Stimulated activated CD8-positive, alpha-beta memory T cell treated with anti-CD3 and anti-CD28 coated beads, Interleukin-15, amount 100 ng/mL, for 4 hours (primary cell): ENCODE results near the gene NUDT4B.
"Not testable (repeated sequence)": the region's sequence is repeated elsewhere in the genome, so short reads cannot be mapped to it uniquely, and the experiment has no call there.

Experiments
- DNase-seq, 2 donors: peaks; one replicate each; pipeline ENCODE4 v3.0.0-alpha.2; 2020; ENCODE audit warnings: low read depth in 2 of 2

Gene NUDT4B

GRCh38 chr1:148748563-148749334, at the start of gene NUDT4B:
TSS of gene NUDT4B (plus strand) at chr1:148748774. CDS start at chr1:148748953, 179 bp downstream.
- DNase-seq: not testable (repeated sequence)

DNA sequence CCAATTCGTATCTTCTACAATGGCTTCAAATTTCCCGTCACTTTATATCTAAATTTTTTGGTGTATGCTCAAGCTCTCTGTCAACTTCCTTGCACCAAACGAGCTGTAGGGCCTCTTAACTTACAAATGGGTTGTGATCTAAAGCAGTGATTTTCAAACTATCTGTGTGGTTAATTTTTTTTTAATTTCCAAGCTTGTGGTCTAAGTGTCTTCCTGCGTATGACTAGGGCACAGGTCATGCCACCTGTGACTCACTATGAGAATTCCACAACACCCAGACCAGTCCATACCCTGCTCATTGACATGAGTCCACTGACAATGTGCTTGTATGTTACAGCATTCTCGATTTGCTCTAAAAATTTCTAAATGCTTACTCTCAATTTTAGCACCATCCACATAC, 49.2 kb upstream of the NUDT4B start:
- not testable (repeated sequence) for DNase-seq

DNA sequence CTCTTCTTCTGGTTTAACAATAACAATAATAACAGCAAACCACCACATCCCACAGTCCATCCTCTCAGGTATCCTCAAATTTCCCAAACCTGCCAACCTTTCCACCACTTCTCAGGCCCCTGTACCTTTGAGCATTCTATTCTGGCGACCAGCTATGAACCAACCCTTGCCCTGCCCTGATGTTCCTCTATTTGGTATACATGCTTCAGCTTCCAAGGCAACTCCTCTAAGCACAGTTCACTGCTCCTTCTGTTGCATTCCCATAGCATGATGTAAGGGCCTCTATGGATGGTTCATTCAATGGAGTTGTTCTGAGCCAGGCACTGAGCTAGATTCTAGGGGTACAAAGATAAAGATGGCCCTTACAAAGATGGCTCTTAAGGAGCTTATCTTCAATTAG, 46.3 kb upstream of the NUDT4B start:
- DNase-seq: not testable (repeated sequence)

- not testable (repeated sequence) for DNase-seq
Measured at GRCh38 chr1:148703973-148704591, 44.5 kb upstream of the NUDT4B start.

GRCh38 chr1:148705316-148705948, 43.1 kb upstream of the NUDT4B start:
- not testable (repeated sequence) for DNase-seq

DNA sequence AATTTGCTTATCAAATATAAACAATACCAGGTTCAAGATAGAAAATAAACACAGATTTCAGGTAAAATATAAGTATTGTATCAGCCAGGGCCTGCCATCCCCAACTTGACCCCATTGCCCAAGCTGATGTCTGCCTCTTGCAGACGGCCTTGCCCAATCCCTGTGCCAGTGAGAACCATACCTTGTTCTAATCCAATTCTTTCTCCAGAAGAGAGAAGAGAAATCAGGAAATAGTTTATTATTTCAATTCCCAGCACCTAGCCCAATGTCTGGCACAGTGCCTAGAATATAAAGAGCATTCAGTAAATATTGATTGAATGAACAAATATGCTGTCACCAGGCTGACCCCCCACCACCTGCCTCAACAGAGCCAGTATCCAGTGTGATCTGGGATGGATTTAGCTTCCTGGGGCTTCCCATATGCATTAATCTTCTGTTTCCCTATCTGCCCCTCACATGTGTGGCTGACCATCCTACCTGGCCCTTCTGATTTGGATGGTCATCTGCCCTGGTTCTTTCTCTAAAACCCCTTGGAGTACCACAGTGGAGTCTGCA, 39.7 kb upstream of the NUDT4B start:
- not testable (repeated sequence) for DNase-seq

GRCh38 chr1:148710772-148711523, 37.6 kb upstream of the NUDT4B start:
- not testable (repeated sequence) for DNase-seq

DNA sequence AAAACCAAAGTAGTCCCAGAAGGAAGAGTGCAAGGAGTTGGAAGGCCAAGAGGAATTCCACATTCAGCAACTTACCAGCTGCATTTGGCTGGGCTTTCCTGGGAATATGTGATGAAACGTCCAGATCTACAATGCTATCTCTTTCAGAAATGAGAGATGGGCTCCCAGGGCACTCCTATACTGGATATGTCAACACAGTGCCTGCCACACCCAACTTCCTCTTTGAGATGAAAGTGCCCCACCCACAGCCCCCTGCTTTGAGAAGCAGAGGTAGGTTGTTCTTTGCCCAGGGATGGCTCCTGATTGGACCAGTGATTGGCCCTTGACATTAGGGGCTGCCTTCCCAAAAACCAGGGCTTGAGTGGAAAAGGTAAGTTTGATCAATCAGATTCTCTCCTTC, 36.2 kb upstream of the NUDT4B start:
- not testable (repeated sequence) for DNase-seq

DNA sequence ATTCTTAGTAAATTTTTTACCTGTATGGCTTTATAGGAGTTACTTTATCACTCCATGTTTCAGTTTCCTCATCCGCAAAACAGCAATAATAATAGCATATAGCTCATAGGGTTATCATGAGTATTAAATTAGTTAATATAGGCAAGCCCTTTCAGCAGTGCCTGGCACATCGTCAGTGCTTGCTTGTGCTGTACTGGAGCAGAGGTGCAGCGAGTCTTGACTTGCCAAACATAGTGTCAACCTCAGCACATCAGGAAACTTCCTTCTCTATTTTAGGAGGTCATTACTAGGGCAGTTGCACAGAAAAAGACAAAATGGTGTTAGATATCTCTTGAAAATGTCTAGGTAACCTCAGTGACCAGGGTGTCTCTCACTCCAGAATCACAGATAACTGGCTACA, 33.1 kb upstream of the NUDT4B start:
- not testable (repeated sequence) for DNase-seq

DNA sequence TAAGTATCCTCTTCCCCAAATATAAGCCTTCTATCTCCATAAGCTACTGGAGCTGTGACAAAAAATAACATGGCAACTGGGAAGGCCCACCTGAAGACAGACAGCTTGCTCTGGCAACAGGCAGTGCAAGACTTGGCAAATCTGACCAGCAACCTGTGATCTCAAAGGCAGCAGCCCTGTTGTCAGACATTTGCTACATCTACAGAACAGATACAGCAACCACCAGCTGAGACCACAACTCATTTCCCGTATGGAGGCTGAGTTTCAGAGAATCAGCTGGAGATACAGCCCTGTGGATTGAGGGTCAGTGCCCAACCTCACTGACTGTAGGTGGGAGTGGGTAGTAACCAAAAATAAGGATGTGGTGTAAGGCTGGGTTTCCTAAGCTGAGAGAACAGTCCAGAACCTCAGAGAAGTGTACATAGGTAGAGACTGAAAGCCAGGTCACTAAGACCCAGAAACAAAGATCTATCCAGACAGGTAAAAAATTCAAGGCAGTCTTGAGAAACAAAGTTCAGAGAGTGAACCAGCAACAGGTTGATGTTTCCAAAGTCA, 31.5 kb upstream of the NUDT4B start:
- DNase-seq: not testable (repeated sequence)

DNA sequence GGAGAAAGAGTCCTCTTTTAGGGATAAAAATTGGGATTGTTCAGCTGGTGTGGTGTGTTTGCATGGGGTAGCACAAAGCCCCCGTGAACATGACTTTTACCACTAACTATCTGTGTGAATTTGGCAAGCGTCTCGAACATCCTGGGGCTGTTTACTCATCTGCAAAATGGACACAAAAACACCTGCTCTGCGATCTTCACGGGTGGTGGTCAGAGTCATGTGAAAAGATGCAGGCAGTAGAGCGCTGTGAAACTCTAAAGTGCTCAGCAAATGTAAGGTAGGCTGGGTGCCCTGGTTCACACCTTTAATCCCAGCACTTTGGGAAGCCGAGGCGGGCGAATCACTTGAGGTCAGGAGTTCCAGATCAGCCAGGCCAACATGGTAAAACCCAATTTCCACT, 27.7 kb upstream of the NUDT4B start:
- not testable (repeated sequence) for DNase-seq

DNA sequence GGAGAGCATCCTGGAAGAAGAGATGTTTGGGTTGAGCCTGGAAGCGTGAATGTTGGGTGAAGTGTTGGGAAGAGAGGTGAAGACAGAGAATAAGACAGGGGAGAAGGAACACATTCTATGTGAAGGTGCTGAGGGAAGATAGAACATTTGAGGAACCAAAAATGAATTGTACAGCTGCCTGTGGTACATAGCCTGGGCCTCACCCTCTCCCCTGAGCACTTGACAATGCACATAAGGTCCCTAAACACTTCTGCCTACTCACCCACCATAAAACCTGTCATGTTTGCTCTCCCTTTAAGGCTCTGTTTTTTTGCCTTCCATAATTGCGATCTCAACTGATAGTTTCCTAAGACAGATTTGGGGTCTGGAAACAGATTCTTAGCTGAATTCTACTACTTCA, 25.8 kb upstream of the NUDT4B start:
- DNase-seq: not testable (repeated sequence)

DNA sequence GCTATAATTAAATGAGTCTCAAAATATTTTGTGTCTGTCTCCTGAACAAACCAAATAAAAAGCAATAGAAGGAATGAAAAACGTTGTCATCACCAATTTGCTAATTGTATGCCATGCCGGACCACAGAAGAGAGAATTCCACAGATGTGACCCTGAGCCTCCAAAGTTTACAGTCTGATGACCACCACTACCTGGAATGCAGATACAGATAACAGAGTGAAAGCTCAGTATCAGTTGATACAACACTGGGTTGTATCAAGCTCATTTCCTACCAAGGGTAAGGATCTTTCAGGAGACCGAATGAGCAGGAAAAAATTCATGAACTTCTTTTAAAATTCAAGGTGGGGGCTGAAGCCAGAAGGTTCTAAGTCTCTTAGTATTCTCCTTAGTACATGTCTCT, 25.1 kb upstream of the NUDT4B start:
- DNase-seq: not testable (repeated sequence)

DNA sequence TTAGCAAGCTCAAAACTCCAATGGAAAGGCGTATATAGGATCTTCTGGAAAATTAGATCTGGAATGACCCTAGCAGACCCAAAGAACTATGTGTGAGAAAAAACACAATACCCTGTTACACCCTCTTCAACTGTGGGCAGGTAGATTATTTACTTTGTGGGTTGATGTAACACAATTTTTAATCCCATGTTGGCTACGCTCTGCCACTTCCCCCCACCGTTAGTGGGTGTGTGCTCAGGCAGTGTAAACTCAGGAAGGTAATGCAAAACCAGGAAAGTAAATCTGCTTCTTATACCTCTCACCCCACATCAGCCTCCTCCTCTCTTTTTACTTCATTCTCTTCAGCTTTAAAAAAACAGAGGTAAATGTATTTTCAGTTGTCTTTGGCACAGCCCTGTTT, 23.7 kb upstream of the NUDT4B start:
- DNase-seq: not testable (repeated sequence)

- DNase-seq: not testable (repeated sequence)
Measured at GRCh38 chr1:148727862-148728261, 20.7 kb upstream of the NUDT4B start.

GRCh38 chr1:148729128-148729527, 19.4 kb upstream of the NUDT4B start:
- not testable (repeated sequence) for DNase-seq

- DNase-seq: not testable (repeated sequence)
Measured at GRCh38 chr1:148729541-148729940, 19.0 kb upstream of the NUDT4B start.

DNA sequence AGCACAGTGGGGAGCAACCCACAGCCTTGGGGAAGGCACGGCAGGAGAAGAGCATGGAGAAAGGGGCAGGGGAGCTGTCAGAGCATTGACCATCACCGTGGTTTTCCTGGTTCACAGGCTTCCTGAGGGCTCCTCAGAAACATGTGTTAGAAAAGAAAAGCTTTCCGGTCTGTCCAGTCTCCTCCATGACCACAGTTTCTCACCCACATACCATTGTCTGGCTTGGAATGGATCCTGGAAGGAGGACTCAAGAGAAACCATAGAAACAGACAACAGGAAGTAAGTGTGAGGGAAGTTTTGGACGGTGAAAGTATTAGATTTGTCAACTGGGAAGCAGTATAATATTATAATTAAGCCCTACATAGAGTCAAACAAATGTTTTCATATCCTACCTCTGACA, 16.3 kb upstream of the NUDT4B start:
- not testable (repeated sequence) for DNase-seq

DNA sequence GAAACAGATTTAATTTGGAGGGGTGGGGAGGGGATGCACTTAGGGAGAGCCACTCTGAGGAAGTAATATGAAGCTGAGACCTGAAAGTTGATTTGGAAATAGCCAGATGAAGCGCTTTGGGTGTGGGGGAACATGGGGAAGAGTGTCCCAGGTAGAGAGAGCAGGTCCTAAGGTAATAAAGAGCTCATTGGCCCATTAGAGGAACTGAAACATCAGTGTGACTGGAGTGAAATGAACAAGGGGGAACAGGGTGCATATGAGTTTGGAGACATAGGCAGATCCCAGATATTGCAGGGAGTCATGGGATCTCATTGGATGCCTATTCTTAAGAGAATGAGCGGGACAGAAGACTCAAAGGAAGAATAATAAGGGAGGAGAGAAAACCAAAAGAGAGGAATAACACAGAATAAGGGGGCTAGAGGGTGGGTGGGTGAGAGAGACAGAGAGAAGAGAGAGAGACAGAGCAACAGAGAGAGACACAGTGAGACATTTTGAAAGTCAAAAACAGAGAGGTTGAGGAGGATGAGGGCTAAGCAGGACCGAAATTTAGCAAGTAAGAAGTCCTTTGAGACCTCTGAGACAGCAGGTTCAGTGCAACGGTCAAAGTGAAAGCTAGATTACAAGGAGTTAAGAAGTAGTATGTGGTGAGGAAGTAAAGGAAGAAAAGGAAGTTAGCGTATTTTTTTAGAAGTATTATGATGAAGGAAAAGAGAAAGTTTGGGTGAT, 14.8 kb upstream of the NUDT4B start:
- not testable (repeated sequence) for DNase-seq

DNA sequence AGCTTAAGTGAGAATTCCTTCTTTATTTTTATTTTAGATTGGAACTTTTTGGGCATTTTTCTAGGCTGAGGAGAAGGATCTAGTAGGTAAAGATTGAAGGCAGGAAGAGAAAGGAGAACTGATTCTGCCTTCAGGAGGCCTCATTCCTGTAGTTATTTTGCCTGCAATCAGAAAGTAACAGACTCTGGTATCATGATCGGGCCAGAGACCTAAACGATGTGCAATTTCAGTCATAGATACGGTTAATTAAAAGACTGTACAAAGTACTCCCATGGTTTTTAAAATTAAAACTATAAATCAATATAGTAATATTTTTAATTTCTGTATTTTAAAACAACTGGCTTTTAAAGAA, 14.3 kb upstream of the NUDT4B start:
- DNase-seq: not testable (repeated sequence)

DNA sequence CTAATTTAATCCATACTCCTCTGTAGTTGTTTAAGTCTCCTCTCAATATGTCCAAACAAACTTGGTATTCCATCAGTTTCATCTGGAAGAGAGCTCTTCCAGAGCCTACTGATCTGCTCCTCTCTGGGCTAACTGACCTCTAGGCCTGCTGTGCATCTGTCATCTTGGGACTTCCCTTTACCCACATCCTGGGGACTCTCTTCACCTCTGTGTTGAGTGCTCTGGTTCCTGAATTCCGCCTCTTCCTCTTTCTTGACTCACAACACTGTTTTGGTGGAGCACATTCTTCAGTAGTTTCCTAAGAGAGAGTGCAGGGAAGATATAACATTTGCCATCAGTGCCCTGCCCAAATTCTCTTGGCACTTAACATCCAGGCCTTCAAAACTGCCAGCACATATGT, 13.0 kb upstream of the NUDT4B start:
- not testable (repeated sequence) for DNase-seq
